HepG2 (cell line): Measurements from ENCODE around the gene XAF1. TPM values are rescaled to one million over a fixed set of nuclear protein-coding genes. Genes with fewer than 3 reads are reported as not detected.

Source experiments
- ASH2L ChIP-seq: fragments of 300-600, 200-600 bp; sonication (generic); IDR thresholded peaks from 2 replicates; pipeline ENCODE4 v1.7.0; 2017; ENCODE audit warnings: low read depth, mild to moderate bottlenecking, moderate library complexity, mixed read lengths, low read length; ENCODE audit not compliant: insufficient read length
- ATF2 ChIP-seq: sonication (generic); formaldehyde crosslinking; IDR thresholded peaks from 2 replicates; pipeline ENCODE4 v1.4.0; 2020; ENCODE audit warnings: missing genetic modification reagents
- CENPT ChIP-seq: sonication (generic); formaldehyde crosslinking; IDR thresholded peaks from 2 replicates; pipeline ENCODE4 v1.8.0; 2022; ENCODE audit warnings: low read depth, mild to moderate bottlenecking, moderate library complexity, missing genetic modification reagents
- CSRNP1 ChIP-seq: sonication (generic); formaldehyde crosslinking; IDR thresholded peaks from 2 replicates; pipeline ENCODE4 v1.8.1; 2023; ENCODE audit warnings: mild to moderate bottlenecking, missing genetic modification reagents
- GPN1 ChIP-seq: sonication (generic); formaldehyde crosslinking; IDR thresholded peaks from 2 replicates; pipeline ENCODE4 v1.5.1; 2020; ENCODE audit warnings: missing genetic modification reagents, borderline replicate concordance
- IRF9 ChIP-seq: sonication (generic); formaldehyde crosslinking; IDR thresholded peaks from 2 replicates; pipeline ENCODE4 v1.8.0; 2022; ENCODE audit warnings: missing genetic modification reagents, mild to moderate bottlenecking, borderline replicate concordance
- JDP2 ChIP-seq: sonication (generic); formaldehyde crosslinking; IDR thresholded peaks from 2 replicates; pipeline ENCODE4 v1.8.1; 2022; ENCODE audit warnings: missing genetic modification reagents, borderline replicate concordance
- KLF11 ChIP-seq: IDR thresholded peaks from 2 replicates; pipeline ENCODE4 v1.6.1; 2016; ENCODE audit warnings: missing compliant biosample characterization
- KLF12 ChIP-seq: sonication (generic); formaldehyde crosslinking; IDR thresholded peaks from 2 replicates; pipeline ENCODE4 v1.4.0; 2020; ENCODE audit warnings: missing genetic modification reagents, borderline replicate concordance
- MED8 ChIP-seq: sonication (generic); formaldehyde crosslinking; IDR thresholded peaks from 2 replicates; pipeline ENCODE4 v1.8.1; 2023; ENCODE audit warnings: mild to moderate bottlenecking, missing genetic modification reagents; ENCODE audit not compliant: insufficient replicate concordance
- PAX8 ChIP-seq: sonication (generic); formaldehyde crosslinking; IDR thresholded peaks from 2 replicates; pipeline ENCODE4 v1.8.0; 2022; ENCODE audit warnings: mild to moderate bottlenecking, missing genetic modification reagents, borderline replicate concordance
- RARA ChIP-seq: IDR thresholded peaks from 2 replicates; pipeline ENCODE4 v1.6.1; 2016; ENCODE audit warnings: missing genetic modification reagents, missing compliant biosample characterization
- SATB2 ChIP-seq: sonication (generic); formaldehyde crosslinking; IDR thresholded peaks from 2 replicates; pipeline ENCODE4 v1.5.0; 2020; ENCODE audit warnings: missing genetic modification reagents
- TERF1 ChIP-seq: sonication (generic); formaldehyde crosslinking; IDR thresholded peaks from 2 replicates; pipeline ENCODE4 v1.8.0; 2022; ENCODE audit warnings: mild to moderate bottlenecking, missing genetic modification reagents, moderate library complexity
- ZFP37 ChIP-seq: sonication (generic); formaldehyde crosslinking; IDR thresholded peaks from 2 replicates; pipeline ENCODE4 v1.4.0; 2020; ENCODE audit warnings: missing genetic modification reagents, borderline replicate concordance
- ZFP62 ChIP-seq: sonication (generic); formaldehyde crosslinking; IDR thresholded peaks from 2 replicates; pipeline ENCODE4 v1.4.0; 2020; ENCODE audit warnings: missing genetic modification reagents
- ZNF101 ChIP-seq: sonication (generic); formaldehyde crosslinking; IDR thresholded peaks from 2 replicates; pipeline ENCODE4 v1.4.0; 2020; ENCODE audit warnings: mild to moderate bottlenecking, low read depth, missing genetic modification reagents, borderline replicate concordance
- ZNF207 ChIP-seq: fragments of 450-650 bp; IDR thresholded peaks from 2 replicates; pipeline ENCODE4 v1.6.1; 2016; ENCODE audit warnings: antibody characterized with exemption, borderline replicate concordance
- ZNF3 ChIP-seq: IDR thresholded peaks from 2 replicates; pipeline ENCODE4 v1.7.0; 2017; ENCODE audit warnings: inconsistent platforms
- ZNF44 ChIP-seq: sonication (generic); formaldehyde crosslinking; IDR thresholded peaks from 2 replicates; pipeline ENCODE4 v1.5.1; 2020; ENCODE audit warnings: mild to moderate bottlenecking, missing genetic modification reagents
- ZNF557 ChIP-seq: sonication (generic); formaldehyde crosslinking; IDR thresholded peaks from 2 replicates; pipeline ENCODE4 v1.4.0; 2020; ENCODE audit warnings: missing genetic modification reagents
- ZNF558 ChIP-seq: sonication (generic); formaldehyde crosslinking; IDR thresholded peaks from 2 replicates; pipeline ENCODE4 v1.9.0; 2022; ENCODE audit warnings: mild to moderate bottlenecking, missing genetic modification reagents, borderline replicate concordance
- ZNF720 ChIP-seq: sonication (generic); formaldehyde crosslinking; IDR thresholded peaks from 2 replicates; pipeline ENCODE4 v1.4.0; 2020; ENCODE audit warnings: missing genetic modification reagents
- ZNF761 ChIP-seq: sonication (generic); formaldehyde crosslinking; conservative IDR thresholded peaks from 2 replicates; pipeline ENCODE4 v1.4.0; 2020; ENCODE audit warnings: mild to moderate bottlenecking, missing genetic modification reagents
- ZNF790 ChIP-seq: sonication (generic); formaldehyde crosslinking; IDR thresholded peaks from 2 replicates; pipeline ENCODE4 v1.8.0; 2022; ENCODE audit warnings: missing genetic modification reagents, mild to moderate bottlenecking, borderline replicate concordance
- polyA plus RNA-seq, 8 experiments: library from polyadenylated mRNA; depleted of rRNA in 3 of 8; stranded (reverse) in 7 of 8; unstranded in 1 of 8; fragments of >200 nt; fragmentation: Illumina TruSeq in 4 of 8; extraction: Trizol in 4 of 8; gene quantifications; 2 replicates each; pipeline versions ENCODE4 v1.2.1 to v1.2.3, GENCODE V29; 2011 to 2016; ENCODE audit warnings: low read depth in 4 of 8, missing spikeins in 1 of 8, mixed read lengths in 1 of 8; ENCODE audit not compliant: insufficient read depth in 1 of 8
- total RNA-seq, 5 experiments: library from RNA; depleted of rRNA; stranded (reverse); fragments of >200 nt; fragmentation: Illumina TruSeq; extraction: Trizol; gene quantifications; 2 replicates each; pipeline ENCODE4 v1.2.3, GENCODE V29; 2016; ENCODE audit warnings: low read depth in 1 of 5

The XAF1 gene
- total and polyA plus RNA-seq, 2 of the 13 experiments (the other 11 are each of a cell fraction or from before 2014, with no cell fraction given): 1.2 to 2.4 TPM

- TF ChIP-seq ZNF3 (CRISPR knock-in tag): no peak
- no peak for TF ChIP-seq ZFP62 (CRISPR knock-in tag)
- TF ChIP-seq KLF12: no peak
- TF ChIP-seq SATB2: no peak
- peak; percentile 31 for TF ChIP-seq ASH2L
- TF ChIP-seq GPN1: no peak
- TF ChIP-seq KLF11 (CRISPR knock-in tag): no peak
- TF ChIP-seq MED8: peak; percentile 50
- TF ChIP-seq JDP2: no peak
- no peak for TF ChIP-seq ZNF720 (CRISPR knock-in tag)
- TF ChIP-seq IRF9 (CRISPR knock-in tag): no peak
- TF ChIP-seq RARA (CRISPR knock-in tag): peak; percentile 78
- no peak for TF ChIP-seq CSRNP1
- TF ChIP-seq ZNF557 (CRISPR knock-in tag): no peak
- no peak for TF ChIP-seq CENPT
- TF ChIP-seq ZNF558: no peak
- no peak for TF ChIP-seq TERF1 (CRISPR knock-in tag)
- no peak for TF ChIP-seq ATF2
- TF ChIP-seq ZNF790: no peak
- TF ChIP-seq PAX8 (CRISPR knock-in tag): 0 out of 2 replicates have a peak, but pooled peaks have one; percentile 79
- peak; percentile 73; the same call in 1 of the 2 replicates for TF ChIP-seq ZNF207
- TF ChIP-seq ZNF761 (CRISPR knock-in tag): no peak
- no peak for TF ChIP-seq ZFP37 (CRISPR knock-in tag)
- no peak for TF ChIP-seq ZNF44
- peak; percentile 53; the same call in 1 of the 2 replicates for TF ChIP-seq ZNF101
Measured at GRCh38 chr17:6711081-6711674, 44.7 kb upstream of the XAF1 start (continued).
